ENCODE results near the gene PLCXD1.

GRCh38 chrX:327660-328126 is 46.5 kb downstream of the PLCXD1 start:
- TF ChIP-seq CTCF (IDR thresholded peaks at IDR 0.05) (no peak), POLR2A (IDR thresholded peaks at IDR 0.05) (no peak)

Measured in thyroid gland (tissue), 4 donors.